Upper lobe of left lung (tissue), 6 donors: Measurements from ENCODE around the gene GABBR2. TPM values are rescaled to one million over a fixed set of nuclear protein-coding genes. Genes with fewer than 3 reads are reported as not detected.

Experiments used
- ATAC-seq, 2 donors: fragments of 200-7000 bp; cut with Tn5 transposase; one replicate each; pipeline ENCODE4 v1.9.1; 2022; ENCODE audit warnings: mild to moderate bottlenecking in 2 of 2, moderate library complexity in 2 of 2; ENCODE audit not compliant: low FRiP score in 2 of 2
- DNase-seq, 2 donors: peaks; one replicate each; pipeline ENCODE4 v3.0.0-alpha.2; 2019 to 2020
- H3K27ac ChIP-seq, 4 donors: fragments of 200-600 bp; sonication (generic); one replicate each; pipeline ENCODE4 v1.5.1; 2016 to 2019
- H3K27me3 ChIP-seq, 4 donors: fragments of 200-600 bp; sonication (generic); one replicate each; pipeline ENCODE4 v1.5.1; 2017 to 2019
- H3K36me3 ChIP-seq, 4 donors: fragments of 200-600 bp; sonication (generic); one replicate each; pipeline ENCODE4 v1.5.1; 2016 to 2019
- H3K4me1 ChIP-seq, 4 donors: fragments of 200-600 bp; sonication (generic); one replicate each; pipeline ENCODE4 v1.5.1; 2018 to 2019
- H3K4me3 ChIP-seq, 4 donors: fragments of 200-600 bp; sonication (generic); one replicate each; pipeline ENCODE4 v1.5.1; 2017 to 2019; ENCODE audit warnings: mild to moderate bottlenecking in 2 of 4, moderate library complexity in 1 of 4
- H3K9me3 ChIP-seq, 4 donors: fragments of 200-600 bp; sonication (generic); one replicate each; pipeline ENCODE4 v1.5.1; 2018 to 2019
- EP300 ChIP-seq, 4 donors: sonication (generic); formaldehyde crosslinking; IDR thresholded peaks; one replicate each; pipeline ENCODE4 v1.5.1; 2017; ENCODE audit warnings: antibody characterized with exemption in 4 of 4, control low read depth in 2 of 4
- POLR2A ChIP-seq, 4 donors: fragments of 450-650 bp; IDR thresholded peaks; one replicate each; pipeline ENCODE4 v1.5.1; 2016 to 2017; ENCODE audit warnings: antibody characterized with exemption in 4 of 4, mild to moderate bottlenecking in 2 of 4
- POLR2AphosphoS5 ChIP-seq, 2 donors: sonication (generic); formaldehyde crosslinking; IDR thresholded peaks; one replicate each; pipeline ENCODE4 v1.5.1; 2017; ENCODE audit warnings: antibody characterized with exemption in 2 of 2
- WGBS, 2 donors: methylation state at CpG; one replicate each; pipeline ENCODE4 v1.1.5; 2017 to 2018; 5-methylcytosine and 5-hydroxymethylcytosine counted together
- total RNA-seq, 6 donors: library from RNA; depleted of rRNA in 4 of 6; stranded (reverse); fragments of >200 nt in 4 of 6; gene quantifications; one replicate each; pipeline versions ENCODE4 v1.1.0 to v1.2.1, GENCODE V29; 2016 to 2021
- TF ChIP-seq, protein P1 (sequence below), 6 experiments: fragments of 450-650 bp in 4 of 6; fragments of 200-600 bp in 2 of 6; sonication (generic) in 2 of 6; IDR thresholded peaks; one replicate each; pipeline ENCODE4 v1.5.1; 2016 to 2019; ENCODE audit warnings: antibody characterized with exemption in 6 of 6
- donor health status: DM: no; HTN: no; CAD: no; lungs with moderate emphysema.
- donor health status: DM: no; HTN: yes; CAD: no; lungs with severe emphysema.

GABBR2 gene
- total RNA-seq, 6 donors from 2014 or later: 0.15 to 1.00 (median 0.81) TPM; not detected in 1

DNA sequence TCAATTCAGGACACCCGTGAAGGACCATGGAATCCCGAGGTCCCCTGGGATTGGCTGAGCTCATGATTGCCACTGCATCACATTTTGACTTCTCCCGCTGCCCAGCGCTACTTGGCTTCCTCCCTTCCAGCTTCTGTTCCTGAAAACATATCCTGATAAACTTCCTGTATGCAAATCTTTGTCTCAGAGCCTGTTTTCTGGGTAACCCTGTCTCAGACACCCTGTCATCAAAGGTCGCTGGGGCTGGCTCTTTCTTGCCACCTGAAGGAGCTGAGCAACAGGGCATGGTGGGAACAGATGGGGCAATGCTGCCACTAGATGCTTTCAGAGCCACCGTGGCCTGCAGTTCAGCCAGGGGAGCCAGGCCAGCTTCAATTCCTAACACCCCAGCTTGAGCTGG, 299.0 kb downstream of the GABBR2 start:
- ATAC-seq: peak in 1 of 2 donors; percentile 6
- Histone ChIP-seq H3K4me3 (no peak overlapping the region), H3K27ac (no peak overlapping the region), H3K36me3 (no peaks in the 10 kb centered on the region), H3K27me3 (no peaks in the 10 kb centered on the region), H3K4me1 (peaks cover 0 to 4% (median 0%) of the 10 kb centered on the region in 4 donors), H3K9me3 (no peaks in the 10 kb centered on the region)
- DNase-seq: no peak
- TF ChIP-seq POLR2A (IDR thresholded peaks at IDR 0.05) (no peak), EP300 (IDR thresholded peaks at IDR 0.05) (no peak), POLR2AphosphoS5 (IDR thresholded peaks at IDR 0.05) (no peak)
- TF ChIP-seq, protein P1, sequence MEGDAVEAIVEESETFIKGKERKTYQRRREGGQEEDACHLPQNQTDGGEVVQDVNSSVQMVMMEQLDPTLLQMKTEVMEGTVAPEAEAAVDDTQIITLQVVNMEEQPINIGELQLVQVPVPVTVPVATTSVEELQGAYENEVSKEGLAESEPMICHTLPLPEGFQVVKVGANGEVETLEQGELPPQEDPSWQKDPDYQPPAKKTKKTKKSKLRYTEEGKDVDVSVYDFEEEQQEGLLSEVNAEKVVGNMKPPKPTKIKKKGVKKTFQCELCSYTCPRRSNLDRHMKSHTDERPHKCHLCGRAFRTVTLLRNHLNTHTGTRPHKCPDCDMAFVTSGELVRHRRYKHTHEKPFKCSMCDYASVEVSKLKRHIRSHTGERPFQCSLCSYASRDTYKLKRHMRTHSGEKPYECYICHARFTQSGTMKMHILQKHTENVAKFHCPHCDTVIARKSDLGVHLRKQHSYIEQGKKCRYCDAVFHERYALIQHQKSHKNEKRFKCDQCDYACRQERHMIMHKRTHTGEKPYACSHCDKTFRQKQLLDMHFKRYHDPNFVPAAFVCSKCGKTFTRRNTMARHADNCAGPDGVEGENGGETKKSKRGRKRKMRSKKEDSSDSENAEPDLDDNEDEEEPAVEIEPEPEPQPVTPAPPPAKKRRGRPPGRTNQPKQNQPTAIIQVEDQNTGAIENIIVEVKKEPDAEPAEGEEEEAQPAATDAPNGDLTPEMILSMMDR (IDR thresholded peaks at IDR 0.05): no peak
- WGBS, 2 donors: 45 to 56% methylated on average over 4 to 6 of the region's 6 CpGs

DNA sequence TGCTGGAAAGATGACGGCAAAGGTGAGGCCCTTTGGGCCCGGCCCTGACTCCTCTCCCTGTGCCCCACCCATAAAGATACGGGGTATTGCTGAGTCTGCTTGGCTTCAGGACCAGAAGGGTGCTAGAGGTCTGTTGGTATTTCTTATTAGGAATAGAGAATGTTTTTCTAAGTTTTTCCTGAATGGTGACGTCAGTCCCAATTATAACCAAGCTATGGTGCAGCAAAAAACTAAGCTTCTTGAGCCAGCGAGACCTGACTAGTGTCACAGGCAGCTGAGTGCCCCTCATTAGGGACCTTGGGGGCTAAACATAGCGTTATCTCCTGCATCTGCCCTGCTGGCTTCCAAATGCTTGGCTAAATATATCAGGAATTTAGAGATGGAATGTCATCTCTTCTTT, 302.3 kb downstream of the GABBR2 start:
- Histone ChIP-seq H3K27ac (no peak overlapping the region), H3K27me3 (no peaks in the 10 kb centered on the region), H3K9me3 (no peaks in the 10 kb centered on the region), H3K4me3 (no peak overlapping the region), H3K4me1 (peaks cover 0 to 4% (median 0%) of the 10 kb centered on the region in 4 donors), H3K36me3 (no peaks in the 10 kb centered on the region)
- DNase-seq: no peak
- TF ChIP-seq POLR2AphosphoS5 (IDR thresholded peaks at IDR 0.05) (no peak), POLR2A (IDR thresholded peaks at IDR 0.05) (no peak), EP300 (IDR thresholded peaks at IDR 0.05) (no peak)
- TF ChIP-seq, protein P1 (IDR thresholded peaks at IDR 0.05): no peak
- WGBS, 2 donors: 84 to 86% methylated on average over 6 of the region's 6 CpGs
- ATAC-seq: no peak

DNA sequence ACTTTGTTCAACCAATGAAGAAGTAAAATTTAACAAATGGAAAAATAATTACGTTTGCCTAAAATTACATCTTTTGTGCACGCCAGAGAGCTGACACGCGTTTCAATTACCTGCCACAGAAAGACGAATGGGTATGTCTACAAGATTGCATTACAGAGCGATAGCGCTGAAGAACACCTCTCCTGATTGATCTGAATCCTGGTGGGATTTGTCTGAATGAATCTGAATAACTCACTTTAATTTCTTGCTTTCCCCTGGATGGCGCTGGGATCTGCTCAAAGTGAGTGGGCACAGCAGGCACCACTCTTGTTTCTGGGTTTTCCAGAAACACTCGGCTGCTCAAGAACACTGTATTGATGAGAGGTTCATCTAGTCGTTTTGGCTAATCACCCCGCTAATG, 304.5 kb downstream of the GABBR2 start:
- Histone ChIP-seq H3K4me1 (no peaks in the 10 kb centered on the region), H3K36me3 (no peaks in the 10 kb centered on the region), H3K27ac (no peak overlapping the region), H3K9me3 (no peaks in the 10 kb centered on the region), H3K4me3 (no peak overlapping the region), H3K27me3 (no peaks in the 10 kb centered on the region)
- no peak for TF ChIP-seq POLR2AphosphoS5 (IDR thresholded peaks at IDR 0.05)
- TF ChIP-seq EP300 (IDR thresholded peaks at IDR 0.05): no peak
- DNase-seq (no peak), ATAC-seq (no peak)
- 86 to 88% methylated on average over 11 of the region's 11 CpGs for WGBS, 2 donors

DNA sequence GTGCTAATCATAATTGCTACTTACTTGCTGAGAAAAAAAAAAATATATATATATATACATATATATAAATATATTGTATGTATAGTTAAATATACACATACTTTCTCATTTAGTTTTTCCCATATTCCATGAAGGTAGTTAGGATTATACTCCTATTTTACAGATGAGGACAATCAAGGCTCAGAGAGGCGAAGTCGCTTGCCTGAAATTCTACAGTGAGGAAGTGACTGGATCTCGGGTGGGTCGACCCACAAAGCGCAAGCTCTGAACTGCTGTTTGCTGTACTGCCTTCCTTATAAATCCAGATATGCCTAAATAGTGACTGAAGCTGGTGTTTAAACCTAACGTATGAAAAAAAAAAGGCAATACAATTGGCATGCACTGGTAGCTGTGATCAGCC, 305.0 kb downstream of the GABBR2 start:
- DNase-seq (no peak), ATAC-seq (no peak)
- H3K9me3 ChIP-seq: no peaks in the 10 kb centered on the region
- H3K27me3 ChIP-seq: no peaks in the 10 kb centered on the region
- H3K4me1 ChIP-seq: no peaks in the 10 kb centered on the region
- no peak for TF ChIP-seq POLR2A (IDR thresholded peaks at IDR 0.05)
- TF ChIP-seq EP300 (IDR thresholded peaks at IDR 0.05): no peak
- no peak for TF ChIP-seq POLR2AphosphoS5 (IDR thresholded peaks at IDR 0.05)
- TF ChIP-seq, protein P1 (IDR thresholded peaks at IDR 0.05): no peak
- no peak overlapping the region for H3K4me3 ChIP-seq
- 91 to 94% methylated on average over 6 of the region's 6 CpGs for WGBS, 2 donors
- no peak overlapping the region for H3K27ac ChIP-seq
- H3K36me3 ChIP-seq: no peaks in the 10 kb centered on the region

DNA sequence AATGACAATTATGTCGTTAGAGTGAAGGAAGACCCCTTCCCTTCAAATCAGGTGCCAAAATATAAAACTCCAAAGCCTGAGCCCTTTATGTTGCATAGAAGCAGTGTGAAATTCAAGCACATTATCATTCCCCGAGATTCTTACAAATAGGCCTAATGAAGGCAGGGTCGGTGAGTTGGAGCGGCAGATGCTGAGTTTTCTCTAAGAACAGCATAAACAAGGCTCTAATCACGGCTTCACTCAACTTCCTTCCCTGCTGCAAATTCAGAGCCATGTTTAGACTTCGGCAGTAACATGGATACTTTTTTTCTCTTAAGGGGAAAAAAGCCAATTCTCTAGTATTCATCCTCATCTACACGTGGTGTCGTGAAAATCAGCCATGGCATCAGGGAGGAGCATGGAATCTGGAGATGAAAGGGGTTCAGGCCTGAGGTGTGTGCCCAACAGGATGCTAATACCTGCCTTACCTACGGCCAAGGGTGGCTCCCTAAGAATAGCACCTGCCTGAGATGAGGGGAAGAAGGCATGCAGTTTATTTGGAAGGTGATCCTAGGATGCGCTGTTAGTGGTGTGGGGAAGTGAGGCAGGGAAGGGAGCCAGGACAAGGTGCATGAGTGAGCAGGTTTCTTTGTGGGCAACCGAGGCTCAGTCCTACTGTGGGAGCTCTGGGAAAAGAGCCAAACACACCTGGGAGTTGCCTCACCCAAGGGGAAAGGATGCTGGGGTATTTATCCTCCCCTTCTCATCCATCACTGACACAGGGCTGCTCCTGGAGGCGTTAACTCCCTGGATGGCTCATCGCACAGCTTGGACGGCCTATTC, 306.5 kb downstream of the GABBR2 start:
- H3K9me3 ChIP-seq: no peaks in the 10 kb centered on the region
- H3K27ac ChIP-seq: no peak overlapping the region
- no peaks in the 10 kb centered on the region for H3K27me3 ChIP-seq
- no peak overlapping the region for H3K4me3 ChIP-seq
- WGBS, 2 donors: 73 to 76% methylated on average over 14 of the region's 14 CpGs
- H3K4me1 ChIP-seq: no peaks in the 10 kb centered on the region
- ATAC-seq (no peak), DNase-seq (no peak)
- no peaks in the 10 kb centered on the region for H3K36me3 ChIP-seq
- TF ChIP-seq EP300 (IDR thresholded peaks at IDR 0.05): no peak
- TF ChIP-seq, protein P1 (IDR thresholded peaks at IDR 0.05): no peak
- TF ChIP-seq POLR2AphosphoS5 (IDR thresholded peaks at IDR 0.05): no peak
- no peak for TF ChIP-seq POLR2A (IDR thresholded peaks at IDR 0.05)
